Glutamatergic neuron (in vitro differentiated cells): ENCODE measurements around the gene ADD3. TPM values are rescaled to one million over a fixed set of nuclear protein-coding genes. Genes with fewer than 3 reads are reported as not detected.

ENCODE experiments used
- DNase-seq: peaks from one replicate; pipeline ENCODE4 v3.0.0; 2022
- H3K27ac Mint-ChIP-seq: one replicate; pipeline ENCODE4 v1.8.0; 2020; ENCODE audit warnings: mild to moderate bottlenecking, mixed read lengths, inconsistent platforms; ENCODE audit not compliant: unreplicated experiment
- H3K27me3 Mint-ChIP-seq: one replicate; pipeline ENCODE4 v1.8.0; 2020; ENCODE audit warnings: mild to moderate bottlenecking, moderate library complexity, mixed read lengths, inconsistent platforms; ENCODE audit not compliant: unreplicated experiment
- H3K36me3 Mint-ChIP-seq: one replicate; pipeline ENCODE4 v1.8.0; 2020; ENCODE audit warnings: mild to moderate bottlenecking, mixed read lengths, inconsistent platforms; ENCODE audit not compliant: unreplicated experiment
- H3K4me1 Mint-ChIP-seq: one replicate; pipeline ENCODE4 v1.8.0; 2020; ENCODE audit warnings: mild to moderate bottlenecking, low read depth, mixed read lengths, inconsistent platforms; ENCODE audit not compliant: unreplicated experiment
- H3K4me3 Mint-ChIP-seq: one replicate; pipeline ENCODE4 v1.8.0; 2020; ENCODE audit warnings: mild to moderate bottlenecking, mixed read lengths, inconsistent platforms; ENCODE audit not compliant: unreplicated experiment
- H3K9me3 Mint-ChIP-seq: one replicate; pipeline ENCODE4 v1.8.0; 2020; ENCODE audit warnings: mild to moderate bottlenecking, moderate library complexity, mixed read lengths, inconsistent platforms; ENCODE audit not compliant: unreplicated experiment
- CTCF ChIP-seq: fragments of 200-600 bp; sonication (generic); IDR thresholded peaks from one replicate; pipeline ENCODE4 v1.5.0; 2021; ENCODE audit not compliant: partially characterized antibody, unreplicated experiment
- total RNA-seq: library from RNA; stranded (reverse); fragmentation: NEBNext Ultra II Directional; extraction: Animal tissue kit (Norgen Biotek cat#: 25700); gene quantifications from one replicate; pipeline ENCODE4 v1.2.1, GENCODE V29; 2021; ENCODE audit not compliant: unreplicated experiment

ADD3 gene
- total RNA-seq, 1 donor from 2014 or later: 22.8 TPM

DNA sequence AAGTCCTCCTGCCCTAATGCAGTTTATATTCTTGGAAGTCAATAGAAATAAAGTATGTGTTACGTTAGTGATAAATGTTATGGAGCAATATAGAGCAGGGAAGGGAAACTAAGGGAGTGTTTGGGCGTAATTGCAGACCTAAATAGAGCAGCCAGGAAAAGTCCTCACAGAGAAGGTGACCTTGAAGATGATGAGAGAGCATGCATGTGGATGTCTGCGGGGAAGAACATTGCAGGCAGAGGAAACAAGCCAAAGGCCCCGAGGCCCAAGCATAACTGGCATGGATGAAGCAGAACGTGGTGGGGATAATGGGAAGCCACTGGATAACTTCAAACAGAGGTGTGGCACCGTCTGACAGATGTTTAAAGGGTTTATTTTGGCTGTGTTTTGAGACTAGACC, 12.5 kb downstream of the ADD3 start:
- DNase-seq: no peak
- Mint-ChIP-seq H3K4me3 (no peak overlapping the region), H3K36me3 (no peaks in the 10 kb centered on the region), H3K4me1 (no peaks in the 10 kb centered on the region), H3K9me3 (no peaks in the 10 kb centered on the region), H3K27ac (no peak overlapping the region), H3K27me3 (no peaks in the 10 kb centered on the region)
- TF ChIP-seq CTCF: no peak

- no peak overlapping the region for H3K4me3 Mint-ChIP-seq
- no peak for DNase-seq
- H3K36me3 Mint-ChIP-seq: no peaks in the 10 kb centered on the region
- TF ChIP-seq CTCF: no peak
- H3K27ac Mint-ChIP-seq: no peak overlapping the region
- H3K4me1 Mint-ChIP-seq: no peaks in the 10 kb centered on the region
- no peaks in the 10 kb centered on the region for H3K27me3 Mint-ChIP-seq
- no peaks in the 10 kb centered on the region for H3K9me3 Mint-ChIP-seq
Observed at GRCh38 chr10:110022716-110023504, 15.1 kb downstream of the ADD3 start.

DNA sequence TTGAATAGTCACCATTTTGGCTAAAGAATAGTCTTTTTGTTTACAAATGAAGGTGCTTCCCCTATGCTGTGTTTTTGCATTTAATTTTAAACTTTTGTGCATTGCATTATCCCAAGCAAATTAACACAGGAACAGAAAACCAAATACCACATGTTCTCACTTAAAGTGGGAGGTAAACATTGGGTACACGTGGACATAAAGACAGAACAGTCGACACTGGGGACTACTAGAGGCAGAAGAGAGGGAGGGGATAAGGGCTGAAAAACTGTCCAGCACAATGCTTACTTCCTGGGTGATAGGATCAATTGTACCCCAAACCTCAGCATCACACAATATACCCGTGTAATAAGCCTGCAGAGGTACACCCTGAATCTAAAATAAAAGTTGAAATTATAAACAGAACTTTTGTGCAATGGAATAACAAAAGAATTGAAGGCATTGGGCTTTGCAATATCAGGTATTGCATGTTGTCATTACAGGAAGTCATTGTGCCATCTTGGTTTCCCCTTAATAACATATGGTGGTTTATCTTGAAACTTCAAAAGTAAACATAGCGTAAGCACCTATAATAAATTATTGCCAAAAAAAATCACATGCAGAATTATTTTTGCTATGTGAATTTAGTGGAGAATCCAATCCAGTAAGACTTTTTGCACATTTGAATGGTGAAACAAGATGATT, 16.1 kb downstream of the ADD3 start:
- no peaks in the 10 kb centered on the region for H3K4me1 Mint-ChIP-seq
- H3K27me3 Mint-ChIP-seq: no peaks in the 10 kb centered on the region

GRCh38 chr10:110029450-110029849, 21.7 kb downstream of the ADD3 start:
- Mint-ChIP-seq H3K4me3 (no peak overlapping the region), H3K9me3 (no peaks in the 10 kb centered on the region), H3K36me3 (no peaks in the 10 kb centered on the region), H3K4me1 (no peaks in the 10 kb centered on the region), H3K27me3 (no peaks in the 10 kb centered on the region), H3K27ac (no peak overlapping the region)
- TF ChIP-seq CTCF: no peak
- no peak for DNase-seq

More for the DNA sequence above, 16.1 kb downstream of the ADD3 start:
- no peak for TF ChIP-seq CTCF
- Mint-ChIP-seq H3K27ac (no peak overlapping the region), H3K4me3 (no peak overlapping the region), H3K9me3 (no peaks in the 10 kb centered on the region), H3K36me3 (no peaks in the 10 kb centered on the region)
- no peak for DNase-seq
